BJ (cell line): ENCODE data around the gene DLGAP1. TPM values are rescaled to one million over a fixed set of nuclear protein-coding genes. Genes with fewer than 3 reads are reported as not detected.

ENCODE experiments used
- CTCF ChIA-PET: fragments of 350-600 bp; formaldehyde crosslinking; extraction: SDS; loops from one replicate; lab custom pipeline; 2021; ENCODE audit warnings: antibody characterized with exemption, inconsistent platforms; lab: Yijun Ruan, JAX
- POLR2A ChIA-PET: fragments of 300-600 bp; sonication (Branson Sonifier 250); formaldehyde crosslinking; extraction: SDS; loops from one replicate; lab custom pipeline; 2021; ENCODE audit warnings: antibody characterized with exemption; lab: Charles Lee
- DNase-seq: peaks from one replicate; pipeline ENCODE4 v3.0.0-alpha.2; 2011; ENCODE audit warnings: low read depth
- H3K27me3 ChIP-seq: 2 replicates; pipeline ENCODE4 v1.6.0; 2011; ENCODE audit warnings: low read length; ENCODE audit not compliant: control insufficient read depth, insufficient read depth
- H3K36me3 ChIP-seq: 2 replicates; pipeline ENCODE4 v1.5.1; 2011; ENCODE audit warnings: low read length; ENCODE audit not compliant: control insufficient read depth, insufficient read depth
- H3K4me3 ChIP-seq: 2 replicates; pipeline ENCODE4 v1.5.1; 2011; ENCODE audit warnings: low read depth, mild to moderate bottlenecking, control low read depth, low read length
- polyA plus RNA-seq: library from polyadenylated mRNA; depleted of rRNA; stranded (reverse); fragments of >200 nt; gene quantifications from 2 replicates; pipeline ENCODE4 v1.2.3, GENCODE V29; 2011
- TF ChIP-seq, protein P1 (sequence below): IDR thresholded peaks from 2 replicates; pipeline ENCODE4 v1.5.1; 2011; ENCODE audit warnings: low read depth, mild to moderate bottlenecking, control low read depth, inconsistent platforms, low read length, moderate library complexity; ENCODE audit not compliant: insufficient read depth

The DLGAP1 gene
- polyA plus RNA-seq, 1 experiment = 0.02 TPM

- ChIA-PET CTCF (no interaction called here), POLR2A (no interaction called here)
- H3K36me3 ChIP-seq = no peaks in the 10 kb centered on the region
These were observed 258.8 kb downstream of the DLGAP1 start for GRCh38 chr18:4196351-4196750.

GRCh38 chr18:4193086-4193485, 262.0 kb downstream of the DLGAP1 start:
- TF ChIP-seq, protein P1, sequence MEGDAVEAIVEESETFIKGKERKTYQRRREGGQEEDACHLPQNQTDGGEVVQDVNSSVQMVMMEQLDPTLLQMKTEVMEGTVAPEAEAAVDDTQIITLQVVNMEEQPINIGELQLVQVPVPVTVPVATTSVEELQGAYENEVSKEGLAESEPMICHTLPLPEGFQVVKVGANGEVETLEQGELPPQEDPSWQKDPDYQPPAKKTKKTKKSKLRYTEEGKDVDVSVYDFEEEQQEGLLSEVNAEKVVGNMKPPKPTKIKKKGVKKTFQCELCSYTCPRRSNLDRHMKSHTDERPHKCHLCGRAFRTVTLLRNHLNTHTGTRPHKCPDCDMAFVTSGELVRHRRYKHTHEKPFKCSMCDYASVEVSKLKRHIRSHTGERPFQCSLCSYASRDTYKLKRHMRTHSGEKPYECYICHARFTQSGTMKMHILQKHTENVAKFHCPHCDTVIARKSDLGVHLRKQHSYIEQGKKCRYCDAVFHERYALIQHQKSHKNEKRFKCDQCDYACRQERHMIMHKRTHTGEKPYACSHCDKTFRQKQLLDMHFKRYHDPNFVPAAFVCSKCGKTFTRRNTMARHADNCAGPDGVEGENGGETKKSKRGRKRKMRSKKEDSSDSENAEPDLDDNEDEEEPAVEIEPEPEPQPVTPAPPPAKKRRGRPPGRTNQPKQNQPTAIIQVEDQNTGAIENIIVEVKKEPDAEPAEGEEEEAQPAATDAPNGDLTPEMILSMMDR = no peak
- DNase-seq = no peak

More at GRCh38 chr18:4196351-4196750, 258.8 kb downstream of the DLGAP1 start:
- TF ChIP-seq, protein P1 = no peak
- Histone ChIP-seq H3K27me3 (no peaks in the 10 kb centered on the region), H3K4me3 (no peak overlapping the region)
- DNase-seq = no peak

GRCh38 chr18:4181882-4182568, 273.1 kb downstream of the DLGAP1 start:
- POLR2A ChIA-PET = no interaction called here
- CTCF ChIA-PET = no interaction called here

More at GRCh38 chr18:4193086-4193485, 262.0 kb downstream of the DLGAP1 start:
- H3K4me3 ChIP-seq = no peak overlapping the region
- no peaks in the 10 kb centered on the region for H3K36me3 ChIP-seq
- POLR2A ChIA-PET = no interaction called here
- CTCF ChIA-PET = no interaction called here
- no peaks in the 10 kb centered on the region for H3K27me3 ChIP-seq

GRCh38 chr18:4181086-4181485, 274.0 kb downstream of the DLGAP1 start:
- ChIA-PET CTCF (no interaction called here), POLR2A (no interaction called here)
- no peaks in the 10 kb centered on the region for H3K27me3 ChIP-seq
- TF ChIP-seq, protein P1 = no peak
- H3K4me3 ChIP-seq = no peak overlapping the region
- H3K36me3 ChIP-seq = no peaks in the 10 kb centered on the region
- DNase-seq = no peak

More at GRCh38 chr18:4181882-4182568, 273.1 kb downstream of the DLGAP1 start:
- Histone ChIP-seq H3K4me3 (no peak overlapping the region), H3K36me3 (no peaks in the 10 kb centered on the region), H3K27me3 (no peaks in the 10 kb centered on the region)
- no peak for DNase-seq
- TF ChIP-seq, protein P1 = no peak

GRCh38 chr18:4172196-4173100, 282.7 kb downstream of the DLGAP1 start:
- H3K4me3 ChIP-seq = no peak overlapping the region
- DNase-seq = no peak
- TF ChIP-seq, protein P1 = no peak
- ChIA-PET CTCF (no interaction called here), POLR2A (no interaction called here)
- no peaks in the 10 kb centered on the region for H3K27me3 ChIP-seq
- H3K36me3 ChIP-seq = no peaks in the 10 kb centered on the region
